GM12874 (cell line): ENCODE measurements around the gene SMURF1.

Experiments used
- CTCF ChIP-seq: IDR thresholded peaks from 2 replicates; pipeline ENCODE4 v1.5.1; 2011; ENCODE audit warnings: low read depth, mild to moderate bottlenecking, control low read depth, low read length, moderate library complexity; ENCODE audit not compliant: insufficient read depth

SMURF1 gene

GRCh38 chr7:99180067-99180650, 36.3 kb upstream of the SMURF1 start:
- no peak for TF ChIP-seq CTCF

- no peak for TF ChIP-seq CTCF
Measured at GRCh38 chr7:99177165-99177564, 33.3 kb upstream of the SMURF1 start.

- no peak for TF ChIP-seq CTCF
Measured at GRCh38 chr7:99173787-99174186, 29.9 kb upstream of the SMURF1 start.

- no peak for TF ChIP-seq CTCF
Measured at GRCh38 chr7:99171731-99172130, 27.8 kb upstream of the SMURF1 start.

- TF ChIP-seq CTCF: no peak
Measured at GRCh38 chr7:99170730-99171074, 26.8 kb upstream of the SMURF1 start.

GRCh38 chr7:99170065-99170729, 26.3 kb upstream of the SMURF1 start:
- TF ChIP-seq CTCF: no peak

- no peak for TF ChIP-seq CTCF
Measured at GRCh38 chr7:99167072-99167471, 23.2 kb upstream of the SMURF1 start.

GRCh38 chr7:99165816-99166215, 21.9 kb upstream of the SMURF1 start:
- TF ChIP-seq CTCF: no peak
